ENCODE results near the gene SEMA5B.

DNA sequence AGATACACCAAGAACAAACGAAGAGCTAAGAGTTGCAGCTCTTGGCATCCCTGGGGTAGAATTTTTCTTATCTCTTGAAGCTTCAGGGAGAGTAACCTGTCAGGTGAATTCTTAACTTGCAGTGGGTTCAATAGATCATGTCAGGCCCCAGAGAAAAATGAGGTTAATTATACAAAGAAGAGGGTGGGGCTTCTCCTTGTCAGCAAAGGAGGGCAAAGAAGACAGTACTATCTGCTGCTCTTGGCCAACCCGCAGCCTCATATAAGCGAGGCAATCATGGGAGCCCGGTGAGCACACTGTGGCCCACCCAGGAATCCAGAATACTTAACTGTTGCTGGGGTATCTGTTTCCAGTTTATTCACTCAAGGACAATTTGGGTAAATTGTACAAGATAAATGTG lies 110.2 kb downstream of the SEMA5B start:
- no peak for TF ChIP-seq JUN (IDR thresholded peaks at IDR 0.05; ENCODE audit: borderline replicate concordance, insufficient read depth, insufficient read length, low read depth)
- TF ChIP-seq, protein P1, sequence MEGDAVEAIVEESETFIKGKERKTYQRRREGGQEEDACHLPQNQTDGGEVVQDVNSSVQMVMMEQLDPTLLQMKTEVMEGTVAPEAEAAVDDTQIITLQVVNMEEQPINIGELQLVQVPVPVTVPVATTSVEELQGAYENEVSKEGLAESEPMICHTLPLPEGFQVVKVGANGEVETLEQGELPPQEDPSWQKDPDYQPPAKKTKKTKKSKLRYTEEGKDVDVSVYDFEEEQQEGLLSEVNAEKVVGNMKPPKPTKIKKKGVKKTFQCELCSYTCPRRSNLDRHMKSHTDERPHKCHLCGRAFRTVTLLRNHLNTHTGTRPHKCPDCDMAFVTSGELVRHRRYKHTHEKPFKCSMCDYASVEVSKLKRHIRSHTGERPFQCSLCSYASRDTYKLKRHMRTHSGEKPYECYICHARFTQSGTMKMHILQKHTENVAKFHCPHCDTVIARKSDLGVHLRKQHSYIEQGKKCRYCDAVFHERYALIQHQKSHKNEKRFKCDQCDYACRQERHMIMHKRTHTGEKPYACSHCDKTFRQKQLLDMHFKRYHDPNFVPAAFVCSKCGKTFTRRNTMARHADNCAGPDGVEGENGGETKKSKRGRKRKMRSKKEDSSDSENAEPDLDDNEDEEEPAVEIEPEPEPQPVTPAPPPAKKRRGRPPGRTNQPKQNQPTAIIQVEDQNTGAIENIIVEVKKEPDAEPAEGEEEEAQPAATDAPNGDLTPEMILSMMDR (IDR thresholded peaks at IDR 0.05; ENCODE audit: extremely low read depth in 1 of 2, insufficient read depth in 1 of 2, low read depth in 1 of 2, low read length in 2 of 2), result no peak

Measured in endothelial cell of umbilical vein (primary cell).